ENCODE data around the gene QSOX1. TPM values are rescaled to one million over a fixed set of nuclear protein-coding genes. Genes with fewer than 3 reads are reported as not detected.

Gene QSOX1
- total RNA-seq, 1 experiment from 2014 or later, result 12.1 TPM

DNA sequence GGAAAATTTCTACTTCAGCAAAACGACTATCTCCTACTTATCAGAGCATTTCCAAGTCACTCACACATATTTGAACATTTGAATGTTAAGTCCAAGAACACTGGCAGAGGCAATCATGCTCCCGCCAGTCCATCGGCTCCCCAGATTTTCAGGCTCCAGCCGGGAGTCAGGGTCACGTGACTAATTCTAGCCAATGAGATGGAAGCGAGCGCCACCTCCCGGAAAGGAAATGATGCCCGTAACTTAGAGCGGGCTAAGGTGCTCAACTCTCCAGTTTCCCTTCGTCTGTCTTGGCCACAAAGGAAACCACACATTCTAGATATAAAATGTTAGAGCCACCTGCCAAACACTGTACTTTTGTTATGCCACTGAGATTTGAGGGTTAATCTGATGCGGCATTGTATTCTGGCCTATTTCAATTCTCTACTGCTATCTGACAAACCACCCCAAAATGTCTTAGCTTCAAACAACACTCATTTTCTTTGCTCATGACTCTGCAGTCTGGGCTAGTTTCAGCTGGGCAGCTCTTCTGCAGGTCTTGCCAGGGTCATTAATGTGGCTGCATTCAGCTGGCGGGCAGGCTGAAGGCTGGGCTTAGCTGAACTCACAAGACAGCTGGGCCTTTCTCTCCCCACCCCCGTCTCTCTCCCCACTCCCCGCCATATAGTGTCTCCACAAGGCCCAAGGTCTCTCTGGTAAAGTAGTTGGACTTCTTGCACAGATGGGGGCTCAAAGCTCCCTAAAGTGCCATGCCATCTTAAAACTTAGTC, 58.9 kb downstream of the QSOX1 start:
- H3K4me3 Mint-ChIP-seq (ENCODE audit: unreplicated experiment), result no peak overlapping the region

DNA sequence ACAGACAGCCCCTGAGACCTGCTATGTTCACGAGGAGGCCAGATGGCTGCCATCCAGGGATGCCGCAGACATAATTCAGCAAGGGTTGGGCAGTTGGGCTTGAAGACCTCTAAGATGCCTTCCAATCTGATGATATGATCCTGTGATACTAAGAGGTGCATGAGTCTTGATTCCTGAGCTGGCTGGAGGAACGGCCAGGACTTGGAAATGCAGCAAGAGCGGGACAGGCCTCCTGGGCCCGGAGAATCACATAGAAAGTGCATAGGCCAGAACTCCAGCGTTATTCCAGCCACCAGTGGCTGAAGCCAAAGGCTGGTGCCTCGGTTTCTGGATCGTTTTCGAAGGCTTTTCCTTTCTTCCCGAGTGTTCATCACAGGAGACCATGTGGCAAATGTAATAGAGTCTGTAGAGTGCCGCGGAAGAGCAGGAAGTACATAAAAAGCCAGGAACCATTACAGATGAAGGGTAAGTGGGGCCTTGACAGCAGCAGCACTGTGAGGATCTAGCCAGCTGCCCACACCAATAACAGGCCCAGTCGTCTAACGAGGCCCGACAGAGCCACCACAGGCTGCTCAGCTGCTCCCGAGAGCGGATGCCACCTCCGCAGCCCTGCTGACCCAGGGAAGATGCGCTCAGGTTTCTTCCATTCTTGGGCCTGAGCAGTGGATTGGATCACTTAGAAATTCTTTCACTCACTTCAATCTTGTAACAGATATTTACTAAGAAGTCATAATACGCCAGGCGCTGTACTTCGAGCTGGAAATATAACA, 61.4 kb downstream of the QSOX1 start:
- POLR2A ChIA-PET, result no interaction called here
- H3K4me1 Mint-ChIP-seq (ENCODE audit: low read depth, unreplicated experiment), result no peaks in the 10 kb centered on the region
- Histone ChIP-seq H3K4me1 (no peaks in the 10 kb centered on the region), H3K27me3 (replicated peaks; ENCODE audit: control insufficient read depth, insufficient read depth, low read length) (no peaks in the 10 kb centered on the region), H3K9me3 (no peaks in the 10 kb centered on the region), H3K4me3 (ENCODE audit: low read depth, low read length) (no peak overlapping the region), H3K36me3 (ENCODE audit: control insufficient read depth, insufficient read depth, low read length) (no peaks in the 10 kb centered on the region)
- no peaks in the 10 kb centered on the region for H3K27me3 Mint-ChIP-seq (ENCODE audit: insufficient read depth, unreplicated experiment)
- intact Hi-C loops (cut with micrococcal nuclease; ENCODE audit: unreplicated experiment), result no loop called here
- no peaks in the 10 kb centered on the region for H3K36me3 Mint-ChIP-seq (ENCODE audit: insufficient read depth, unreplicated experiment)
- no TSS peak for BruUV-seq (replicated peaks)
- TF ChIP-seq, protein P1, sequence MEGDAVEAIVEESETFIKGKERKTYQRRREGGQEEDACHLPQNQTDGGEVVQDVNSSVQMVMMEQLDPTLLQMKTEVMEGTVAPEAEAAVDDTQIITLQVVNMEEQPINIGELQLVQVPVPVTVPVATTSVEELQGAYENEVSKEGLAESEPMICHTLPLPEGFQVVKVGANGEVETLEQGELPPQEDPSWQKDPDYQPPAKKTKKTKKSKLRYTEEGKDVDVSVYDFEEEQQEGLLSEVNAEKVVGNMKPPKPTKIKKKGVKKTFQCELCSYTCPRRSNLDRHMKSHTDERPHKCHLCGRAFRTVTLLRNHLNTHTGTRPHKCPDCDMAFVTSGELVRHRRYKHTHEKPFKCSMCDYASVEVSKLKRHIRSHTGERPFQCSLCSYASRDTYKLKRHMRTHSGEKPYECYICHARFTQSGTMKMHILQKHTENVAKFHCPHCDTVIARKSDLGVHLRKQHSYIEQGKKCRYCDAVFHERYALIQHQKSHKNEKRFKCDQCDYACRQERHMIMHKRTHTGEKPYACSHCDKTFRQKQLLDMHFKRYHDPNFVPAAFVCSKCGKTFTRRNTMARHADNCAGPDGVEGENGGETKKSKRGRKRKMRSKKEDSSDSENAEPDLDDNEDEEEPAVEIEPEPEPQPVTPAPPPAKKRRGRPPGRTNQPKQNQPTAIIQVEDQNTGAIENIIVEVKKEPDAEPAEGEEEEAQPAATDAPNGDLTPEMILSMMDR (IDR thresholded peaks at IDR 0.05; ENCODE audit: insufficient read depth in 1 of 2, low read depth in 1 of 2, low read length in 1 of 2, severe bottlenecking in 1 of 2, unreplicated experiment in 1 of 2), result no peak
- DNase-seq, result peak in 1 of 2 experiments; percentile 15
- H3K4me3 Mint-ChIP-seq (ENCODE audit: unreplicated experiment), result no peak overlapping the region
- CTCF ChIA-PET, result no interaction called here
- no peak overlapping the region for H3K27ac Mint-ChIP-seq (ENCODE audit: unreplicated experiment)
- no peaks in the 10 kb centered on the region for H3K9me3 Mint-ChIP-seq (ENCODE audit: unreplicated experiment)

More for the DNA sequence above, 58.9 kb downstream of the QSOX1 start:
- TF ChIP-seq, protein P1 (IDR thresholded peaks at IDR 0.05; ENCODE audit: insufficient read depth in 1 of 2, low read depth in 1 of 2, low read length in 1 of 2, severe bottlenecking in 1 of 2, unreplicated experiment in 1 of 2), result no peak
- ChIA-PET POLR2A (interaction anchor here (0.6 kb wide), 1 partner anchor 18 kb away, joined by 10 read pairs; no protein-coding TSS in a partner anchor), CTCF (no interaction called here)
- H3K9me3 ChIP-seq, result no peaks in the 10 kb centered on the region
- Mint-ChIP-seq H3K4me1 (ENCODE audit: low read depth, unreplicated experiment) (no peaks in the 10 kb centered on the region), H3K36me3 (ENCODE audit: insufficient read depth, unreplicated experiment) (no peaks in the 10 kb centered on the region), H3K9me3 (ENCODE audit: unreplicated experiment) (no peaks in the 10 kb centered on the region), H3K27me3 (ENCODE audit: insufficient read depth, unreplicated experiment) (no peaks in the 10 kb centered on the region), H3K27ac (ENCODE audit: unreplicated experiment) (no peak overlapping the region)
- H3K4me3 ChIP-seq (ENCODE audit: low read depth, low read length), result no peak overlapping the region
- no TSS peak for BruUV-seq (replicated peaks)
- peak; percentile 12 to 23 for DNase-seq
- H3K27me3 ChIP-seq (replicated peaks; ENCODE audit: control insufficient read depth, insufficient read depth, low read length), result no peaks in the 10 kb centered on the region
- intact Hi-C loops (cut with micrococcal nuclease; ENCODE audit: unreplicated experiment), result no loop called here
- no peaks in the 10 kb centered on the region for H3K4me1 ChIP-seq
- no peaks in the 10 kb centered on the region for H3K36me3 ChIP-seq (ENCODE audit: control insufficient read depth, insufficient read depth, low read length)

DNA sequence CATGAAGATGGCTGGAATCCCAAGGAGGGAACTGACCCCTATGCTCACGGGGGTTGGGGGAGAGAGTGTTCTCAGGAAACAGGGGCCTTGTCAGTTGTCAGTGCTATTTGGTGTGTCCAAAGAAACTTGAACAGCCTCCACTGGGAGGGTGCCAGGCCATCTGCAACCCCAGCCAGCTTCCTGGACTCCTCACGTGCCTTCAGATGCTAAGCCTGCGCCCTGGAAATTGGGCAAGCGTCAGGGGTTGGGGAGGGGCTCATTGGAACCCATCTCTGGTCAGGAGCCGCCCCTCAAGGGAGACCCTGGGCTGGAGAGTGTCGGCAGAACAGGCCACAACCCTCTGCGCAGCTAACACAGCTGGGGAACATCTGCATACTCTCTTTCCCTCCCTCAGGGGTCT, 62.3 kb downstream of the QSOX1 start:
- ChIA-PET CTCF (no interaction called here), POLR2A (no interaction called here)
- Mint-ChIP-seq H3K36me3 (ENCODE audit: insufficient read depth, unreplicated experiment) (no peaks in the 10 kb centered on the region), H3K27ac (ENCODE audit: unreplicated experiment) (no peak overlapping the region), H3K4me1 (ENCODE audit: low read depth, unreplicated experiment) (no peaks in the 10 kb centered on the region), H3K4me3 (ENCODE audit: unreplicated experiment) (no peak overlapping the region), H3K27me3 (ENCODE audit: insufficient read depth, unreplicated experiment) (no peaks in the 10 kb centered on the region), H3K9me3 (ENCODE audit: unreplicated experiment) (no peaks in the 10 kb centered on the region)
- Histone ChIP-seq H3K36me3 (ENCODE audit: control insufficient read depth, insufficient read depth, low read length) (no peaks in the 10 kb centered on the region), H3K9me3 (no peaks in the 10 kb centered on the region), H3K4me1 (no peaks in the 10 kb centered on the region), H3K27me3 (replicated peaks; ENCODE audit: control insufficient read depth, insufficient read depth, low read length) (no peaks in the 10 kb centered on the region), H3K4me3 (ENCODE audit: low read depth, low read length) (no peak overlapping the region)
- intact Hi-C loops (cut with micrococcal nuclease; ENCODE audit: unreplicated experiment), result no loop called here
- no TSS peak for BruUV-seq (replicated peaks)
- peak in 1 of 2 experiments; percentile 14 for DNase-seq
- TF ChIP-seq, protein P1 (IDR thresholded peaks at IDR 0.05; ENCODE audit: insufficient read depth in 1 of 2, low read depth in 1 of 2, low read length in 1 of 2, severe bottlenecking in 1 of 2, unreplicated experiment in 1 of 2), result no peak
